GM12875 (cell line): ENCODE results near the gene CDYL2.

ENCODE experiments used
- H3K4me3 ChIP-seq: one replicate; pipeline ENCODE4 v1.5.1; 2011; ENCODE audit warnings: low read depth, low read length, control low read depth
- TF ChIP-seq, protein P1 (sequence below): IDR thresholded peaks from 2 replicates; pipeline ENCODE4 v1.5.1; 2011; ENCODE audit warnings: low read depth, mild to moderate bottlenecking, control low read depth, inconsistent platforms, low read length, moderate library complexity, borderline replicate concordance; ENCODE audit not compliant: insufficient read depth

Gene CDYL2

DNA sequence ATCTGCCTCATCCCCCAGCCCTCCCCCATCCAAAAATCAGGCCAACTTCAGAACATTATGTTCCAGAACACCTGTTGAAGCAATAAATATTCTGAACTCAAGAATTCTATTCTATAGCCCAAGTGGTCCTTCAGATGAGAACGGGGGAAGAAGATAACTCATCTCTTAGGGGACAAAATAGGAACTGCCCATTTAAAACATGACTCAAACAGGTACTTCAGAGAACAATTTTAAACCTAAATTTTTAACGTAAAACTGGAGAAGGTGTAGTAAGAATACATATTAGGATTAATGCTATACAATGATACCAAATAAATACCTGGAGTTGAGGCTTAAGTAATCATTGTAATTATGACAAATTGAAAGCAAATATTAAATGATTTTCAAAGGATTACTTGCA is 112.1 kb downstream of the CDYL2 start:
- TF ChIP-seq, protein P1, sequence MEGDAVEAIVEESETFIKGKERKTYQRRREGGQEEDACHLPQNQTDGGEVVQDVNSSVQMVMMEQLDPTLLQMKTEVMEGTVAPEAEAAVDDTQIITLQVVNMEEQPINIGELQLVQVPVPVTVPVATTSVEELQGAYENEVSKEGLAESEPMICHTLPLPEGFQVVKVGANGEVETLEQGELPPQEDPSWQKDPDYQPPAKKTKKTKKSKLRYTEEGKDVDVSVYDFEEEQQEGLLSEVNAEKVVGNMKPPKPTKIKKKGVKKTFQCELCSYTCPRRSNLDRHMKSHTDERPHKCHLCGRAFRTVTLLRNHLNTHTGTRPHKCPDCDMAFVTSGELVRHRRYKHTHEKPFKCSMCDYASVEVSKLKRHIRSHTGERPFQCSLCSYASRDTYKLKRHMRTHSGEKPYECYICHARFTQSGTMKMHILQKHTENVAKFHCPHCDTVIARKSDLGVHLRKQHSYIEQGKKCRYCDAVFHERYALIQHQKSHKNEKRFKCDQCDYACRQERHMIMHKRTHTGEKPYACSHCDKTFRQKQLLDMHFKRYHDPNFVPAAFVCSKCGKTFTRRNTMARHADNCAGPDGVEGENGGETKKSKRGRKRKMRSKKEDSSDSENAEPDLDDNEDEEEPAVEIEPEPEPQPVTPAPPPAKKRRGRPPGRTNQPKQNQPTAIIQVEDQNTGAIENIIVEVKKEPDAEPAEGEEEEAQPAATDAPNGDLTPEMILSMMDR: no peak
- no peak overlapping the region for H3K4me3 ChIP-seq

DNA sequence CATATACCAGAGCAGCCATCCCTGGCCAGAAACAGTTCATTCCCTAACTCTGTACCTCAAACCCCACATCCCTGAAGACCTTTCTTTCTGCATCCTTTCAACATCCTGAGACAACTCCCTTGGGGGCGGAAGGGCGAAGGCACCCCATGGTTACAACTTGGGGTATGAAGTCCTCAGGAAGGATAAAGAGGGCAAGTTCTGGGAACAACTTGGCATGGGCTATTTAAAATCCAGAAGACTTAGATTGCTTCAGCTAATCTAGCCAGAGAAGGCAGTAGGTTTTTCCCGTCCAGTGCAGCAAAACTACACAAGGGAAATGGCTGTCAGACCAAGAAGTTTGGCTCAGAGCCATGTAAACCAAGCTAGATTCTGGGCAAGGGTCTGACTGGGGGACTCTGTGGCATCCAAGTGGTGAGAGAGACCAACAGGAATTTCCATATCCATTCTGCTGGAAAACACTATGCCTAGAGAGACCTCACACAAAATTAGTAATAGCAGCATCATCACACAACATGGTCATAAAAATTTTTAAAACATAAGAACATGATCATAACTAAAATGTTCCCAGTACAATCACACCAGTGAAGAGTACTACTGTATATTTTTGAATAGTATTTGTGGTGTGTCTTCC is 113.2 kb downstream of the CDYL2 start:
- TF ChIP-seq, protein P1: no peak
- H3K4me3 ChIP-seq: no peak overlapping the region

DNA sequence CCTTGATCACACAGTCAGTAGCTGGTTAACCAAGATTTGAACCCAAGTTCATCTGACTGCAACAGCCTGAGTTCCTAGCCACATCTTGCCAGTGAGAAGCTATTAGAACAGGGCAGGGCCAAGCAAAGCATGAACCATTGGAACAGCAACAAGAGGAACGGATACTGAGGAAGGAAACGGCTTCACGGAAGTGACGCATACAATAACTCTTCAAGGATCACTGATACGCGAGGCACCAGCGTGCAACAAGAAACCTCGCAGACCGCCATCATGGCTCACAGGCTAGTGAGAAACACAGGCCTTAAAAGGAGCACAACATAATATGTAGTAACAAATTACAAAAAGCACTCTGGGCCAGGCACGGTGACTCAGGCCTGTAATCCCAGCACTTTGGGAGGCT is 114.9 kb downstream of the CDYL2 start:
- no peak overlapping the region for H3K4me3 ChIP-seq
- TF ChIP-seq, protein P1: no peak

DNA sequence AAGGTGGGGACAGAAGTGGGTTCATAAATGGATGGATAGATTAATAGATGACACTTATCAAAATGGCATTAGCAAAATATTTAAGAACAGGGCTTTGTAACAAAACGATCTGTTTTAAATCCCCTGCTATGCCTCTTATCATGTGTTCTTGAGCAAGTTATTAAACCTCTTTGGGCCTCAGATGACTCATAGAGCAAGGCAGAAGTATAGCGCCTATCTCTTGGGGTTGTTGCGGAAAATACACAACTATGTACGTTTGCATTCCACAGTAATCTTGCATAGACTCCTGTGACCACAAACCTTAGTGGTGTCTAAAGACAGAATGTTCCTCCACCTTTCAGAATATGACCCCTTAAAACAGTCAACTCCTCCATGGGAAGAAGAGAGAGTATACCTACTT is 116.8 kb downstream of the CDYL2 start:
- TF ChIP-seq, protein P1: no peak
- no peak overlapping the region for H3K4me3 ChIP-seq

DNA sequence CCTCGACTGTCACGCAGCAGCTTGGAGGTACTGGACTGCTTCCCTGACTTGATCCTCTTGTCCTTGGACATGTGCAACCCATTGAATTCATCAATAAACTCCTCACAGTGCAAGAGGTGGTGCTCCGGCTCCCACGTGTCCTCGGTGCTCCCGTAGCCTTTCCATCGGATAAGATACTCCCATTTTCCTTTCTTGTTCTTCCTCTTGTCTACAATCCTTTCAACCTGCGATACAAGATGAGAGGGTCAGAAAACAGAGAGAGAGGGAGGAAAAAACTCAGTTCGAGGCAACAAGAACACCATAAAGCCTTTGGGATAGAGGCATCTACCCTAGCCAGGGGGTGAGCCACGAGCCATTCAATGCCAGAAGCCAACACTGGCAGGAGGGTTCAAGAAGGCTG is 119.5 kb downstream of the CDYL2 start:
- TF ChIP-seq, protein P1: no peak
- H3K4me3 ChIP-seq: no peak overlapping the region

DNA sequence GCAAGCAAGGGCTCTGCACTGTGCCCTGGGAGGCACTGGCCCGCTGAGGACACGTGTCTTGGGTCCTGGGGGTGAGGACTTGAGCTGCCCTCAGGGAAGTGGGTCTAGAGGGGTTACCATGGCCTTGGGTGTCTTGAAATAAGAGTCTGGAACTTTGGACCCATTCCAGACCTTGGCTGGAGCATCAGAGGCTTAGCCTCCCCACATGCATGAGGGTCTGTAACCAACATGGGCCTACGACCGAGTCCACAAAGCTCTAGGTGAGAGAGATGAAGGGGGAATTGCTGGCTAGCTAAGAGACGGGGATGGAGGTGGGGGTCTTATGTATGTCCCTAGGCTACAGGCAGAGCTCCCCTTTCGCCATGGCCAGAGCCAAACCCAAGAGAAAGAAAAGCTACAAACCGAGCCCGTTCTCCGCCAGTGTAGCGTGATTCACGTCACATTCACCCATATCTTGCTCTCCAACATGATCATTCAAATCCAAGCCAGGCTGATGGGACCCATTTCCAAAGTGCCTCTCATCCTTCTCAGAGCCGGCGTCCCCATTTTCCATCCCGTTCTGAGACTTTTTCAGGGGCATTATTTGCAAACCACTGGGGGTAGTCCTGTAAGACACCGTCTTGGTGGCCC is 120.1 kb downstream of the CDYL2 start:
- H3K4me3 ChIP-seq: no peak overlapping the region
- TF ChIP-seq, protein P1: no peak

DNA sequence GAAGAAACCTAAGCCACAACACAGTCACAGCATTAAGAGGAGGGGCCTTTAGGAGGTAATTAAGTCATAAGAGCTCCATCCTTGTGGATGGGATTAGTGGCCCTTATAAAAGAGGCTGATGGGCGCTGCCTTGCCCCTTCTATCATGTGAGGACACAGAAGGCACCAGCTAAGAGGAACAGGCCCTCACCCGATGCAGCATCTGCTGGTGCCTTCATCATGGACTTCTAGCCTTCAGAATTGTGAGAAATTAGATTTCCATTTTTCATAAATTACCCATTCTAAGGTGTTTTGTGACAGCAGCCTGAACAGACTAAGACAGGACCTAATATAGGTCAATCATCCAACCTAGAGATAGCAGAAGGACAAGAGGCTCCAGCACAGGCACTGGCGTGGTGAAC is 120.8 kb downstream of the CDYL2 start:
- TF ChIP-seq, protein P1: no peak
- no peak overlapping the region for H3K4me3 ChIP-seq
